Activated CD8-positive, alpha-beta memory T cell treated with anti-CD3 and anti-CD28 coated beads, Interleukin-2, amount 50 U/mL, for 1 hour (primary cell): ENCODE results near the gene TNS1.

ENCODE experiments used
- DNase-seq: peaks from one replicate; pipeline ENCODE4 v3.0.0-alpha.2; 2020; ENCODE audit errors: extremely low read depth

The TNS1 gene

DNA sequence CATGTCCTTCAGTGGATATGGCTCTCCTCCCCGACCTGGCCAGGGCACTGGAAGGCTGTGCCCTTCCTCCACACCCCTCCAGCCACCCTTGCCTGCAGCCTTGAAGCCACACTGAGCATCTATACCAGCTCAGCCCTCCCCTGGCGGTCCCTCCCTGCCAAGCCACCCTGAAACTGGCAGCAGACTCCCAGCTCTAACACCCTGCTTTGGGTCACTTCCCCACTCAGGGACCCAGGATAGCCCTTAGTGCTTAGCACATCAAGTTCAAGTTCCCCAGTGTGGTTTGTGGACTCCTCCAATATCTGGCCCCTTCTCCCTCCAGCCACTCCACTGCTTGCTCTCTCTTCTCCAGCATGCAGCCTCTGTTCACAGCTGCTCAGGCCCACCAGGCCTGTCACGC lies 89.4 kb downstream of the TNS1 start:
- no peak for DNase-seq

DNA sequence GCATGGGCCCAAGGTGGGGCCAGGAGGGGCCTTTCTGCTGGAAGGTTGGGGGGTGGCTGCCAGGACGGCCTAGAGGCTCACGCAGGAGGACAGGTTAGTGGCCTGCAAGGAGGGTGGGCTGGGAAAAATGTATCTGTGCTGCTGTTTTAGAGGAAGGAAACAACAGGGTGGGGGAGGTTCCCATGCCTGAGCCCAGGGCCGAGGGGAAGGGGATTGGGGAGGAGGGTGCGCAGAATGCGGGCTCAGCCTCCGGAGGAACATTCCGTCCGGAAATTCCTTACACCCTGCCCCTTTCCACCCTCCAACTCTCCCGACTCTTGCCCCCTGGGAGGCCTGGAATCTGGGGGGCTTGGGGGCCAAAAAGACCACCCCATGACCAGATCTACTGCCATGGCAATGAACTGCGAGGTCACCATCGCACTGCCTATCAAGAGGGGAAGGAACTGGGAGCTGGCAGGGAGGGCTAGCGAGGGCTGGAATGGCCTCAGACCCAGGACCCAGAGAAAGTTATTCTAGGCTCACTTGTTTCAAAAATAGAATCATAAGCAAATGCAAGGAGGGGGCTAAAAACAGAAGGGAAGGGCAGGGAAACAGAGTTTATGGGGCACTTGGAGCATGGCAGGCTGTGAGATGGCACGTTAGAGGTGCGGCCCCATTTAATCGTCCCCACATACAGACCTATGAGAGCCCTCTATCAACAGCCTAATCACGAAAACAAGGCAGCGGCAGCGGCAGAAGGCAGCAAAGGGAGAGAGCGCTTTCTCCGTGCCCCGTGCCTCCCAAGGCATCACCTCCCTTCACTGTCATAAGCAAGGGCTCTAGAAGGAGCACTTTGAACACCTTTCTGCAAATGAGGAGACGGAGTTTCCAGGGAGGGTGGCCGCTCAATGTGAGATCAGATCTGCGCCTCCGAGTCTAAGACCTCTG lies 90.4 kb downstream of the TNS1 start:
- no peak for DNase-seq

DNA sequence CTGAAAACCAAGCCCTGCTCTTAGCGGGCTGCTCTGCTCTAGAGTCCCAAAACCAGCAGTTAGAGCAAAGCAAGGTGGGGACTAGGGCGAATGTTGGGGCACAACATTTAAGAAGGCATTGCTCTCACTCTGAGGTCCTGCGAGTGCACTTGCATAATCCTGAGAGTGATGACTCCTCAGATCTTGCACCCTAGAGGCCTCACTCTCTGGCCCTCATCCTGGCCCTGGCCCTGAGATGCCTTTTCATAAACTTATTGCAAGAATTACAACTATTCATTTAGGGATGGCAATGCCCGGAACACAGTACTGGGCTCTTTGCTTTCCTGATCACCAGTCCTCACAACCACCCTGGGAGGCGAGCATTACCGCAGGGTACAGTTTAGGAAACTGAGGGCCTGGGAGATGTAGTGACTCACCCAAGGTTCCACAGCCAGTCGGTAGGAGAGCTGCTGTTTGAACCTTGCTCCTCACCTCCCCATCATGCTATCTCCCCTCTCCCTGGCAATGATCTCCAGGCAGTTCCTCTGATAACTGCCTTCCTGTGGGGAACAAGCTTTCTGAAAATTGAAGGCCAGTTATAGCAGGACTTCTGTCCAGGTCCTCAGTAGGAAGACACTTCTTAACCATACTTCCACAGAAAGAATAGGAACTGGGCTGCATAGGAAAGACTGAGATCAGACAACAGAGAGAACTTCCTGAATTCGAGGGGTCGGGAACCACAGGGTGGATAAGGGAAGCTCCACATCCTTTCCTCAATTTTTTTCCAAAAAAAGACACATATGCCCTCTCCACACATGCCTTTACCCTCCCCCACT lies 91.3 kb downstream of the TNS1 start:
- DNase-seq = no peak

DNA sequence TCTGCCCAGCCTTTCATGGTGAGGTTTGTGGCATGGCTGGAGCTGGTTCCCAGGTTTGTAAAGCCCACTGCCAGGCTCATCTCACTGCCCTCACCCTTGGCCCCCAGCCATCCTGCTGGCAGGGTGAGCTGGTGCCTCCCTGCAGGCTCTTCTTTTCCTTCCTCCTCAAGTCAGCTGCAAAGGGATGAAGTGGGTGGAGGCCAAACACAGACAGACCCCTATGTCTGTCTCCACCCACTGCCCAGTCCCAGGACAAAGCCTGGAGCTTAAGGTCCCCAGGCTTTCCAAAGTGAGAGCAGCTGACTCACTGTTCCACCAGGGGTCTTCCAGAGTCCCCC lies 92.0 kb downstream of the TNS1 start:
- DNase-seq = no peak

DNA sequence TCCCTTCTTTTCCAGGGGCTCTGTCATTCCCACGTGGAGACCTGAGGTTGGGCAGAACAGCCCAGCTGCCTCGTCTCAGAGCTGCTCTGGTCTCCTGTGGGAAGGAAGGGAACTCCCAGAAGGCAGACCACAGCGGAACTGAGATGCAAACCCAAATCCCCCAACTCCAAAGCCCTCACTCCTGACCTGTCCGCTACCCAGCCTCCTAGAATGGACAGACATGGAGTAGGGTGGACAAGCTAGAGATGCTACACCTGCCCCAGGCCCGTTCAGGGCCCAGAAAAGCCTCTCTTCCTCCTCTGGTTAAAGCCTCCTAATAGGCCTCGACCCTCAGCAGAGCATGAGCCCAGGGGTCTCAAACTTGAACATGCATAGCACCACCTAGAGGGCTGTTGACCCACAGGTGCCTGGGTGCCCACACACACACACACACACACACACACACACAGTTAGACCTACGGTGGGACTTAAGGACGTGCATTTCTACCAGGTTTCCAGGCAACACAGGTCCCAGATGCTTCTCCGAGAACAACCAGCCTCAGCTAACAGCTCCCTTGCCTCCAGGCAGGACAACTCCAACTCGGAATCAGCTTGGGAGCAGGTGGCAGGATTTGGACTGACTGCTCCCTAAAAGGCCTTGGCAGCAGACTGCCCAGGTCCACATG lies 93.5 kb downstream of the TNS1 start:
- no peak for DNase-seq

DNA sequence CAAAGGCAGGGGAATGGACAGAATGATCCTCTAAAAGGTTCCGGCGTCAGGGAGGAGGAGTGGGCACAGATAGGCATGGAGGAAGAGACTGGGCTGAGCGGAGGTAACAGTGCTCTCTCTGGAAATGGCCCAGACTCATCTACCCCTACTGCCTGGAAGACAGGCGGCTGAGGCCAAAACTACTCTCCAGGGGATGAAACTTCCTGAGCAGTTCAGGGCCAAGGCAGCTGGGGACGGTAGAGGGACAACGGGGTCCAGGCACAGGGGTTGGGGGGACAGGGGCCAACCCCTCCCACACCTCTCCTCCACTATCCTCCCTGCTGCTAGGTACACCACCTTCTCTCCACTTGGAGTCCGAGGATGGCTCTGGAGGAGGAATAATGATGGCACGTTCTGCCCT lies 94.3 kb downstream of the TNS1 start:
- no peak for DNase-seq

DNA sequence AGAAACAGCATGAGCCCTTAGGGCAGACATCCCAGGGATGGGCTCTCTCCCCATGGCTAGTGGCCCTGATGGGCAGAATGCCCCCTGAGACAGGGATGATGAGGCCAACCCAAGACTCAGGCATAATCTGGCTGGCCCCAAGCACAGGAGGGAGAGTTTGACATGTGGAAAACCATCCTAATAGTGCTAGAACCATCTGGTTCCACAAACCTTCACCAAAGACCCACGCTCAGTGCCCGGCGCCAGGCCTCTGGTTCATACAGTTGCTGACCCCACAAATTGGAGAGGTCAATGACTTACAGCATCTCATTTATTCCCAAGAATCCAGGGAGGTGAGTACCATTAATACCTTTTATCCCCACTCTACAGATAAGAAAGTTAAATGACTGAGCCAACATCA lies 95.5 kb downstream of the TNS1 start:
- no peak for DNase-seq

DNA sequence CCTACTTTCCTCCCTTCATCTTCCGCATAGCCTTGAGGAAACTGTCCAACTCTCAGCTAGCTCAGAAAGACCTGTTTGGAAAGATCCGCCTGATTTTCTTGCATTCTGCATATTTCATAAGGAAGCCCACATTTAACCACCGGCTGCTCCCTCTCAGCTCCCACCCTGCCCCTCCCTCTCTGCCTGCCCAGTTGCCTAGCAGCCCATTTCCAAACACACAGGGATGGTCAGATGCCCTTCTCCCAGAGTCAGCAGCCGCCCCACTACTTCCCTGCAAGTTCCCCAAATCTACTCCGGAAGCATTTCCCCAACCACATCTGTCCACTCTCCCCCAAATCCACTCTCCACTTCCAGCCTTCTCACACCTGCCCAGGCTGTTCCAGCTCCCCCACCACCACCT lies 96.0 kb downstream of the TNS1 start:
- no peak for DNase-seq

DNA sequence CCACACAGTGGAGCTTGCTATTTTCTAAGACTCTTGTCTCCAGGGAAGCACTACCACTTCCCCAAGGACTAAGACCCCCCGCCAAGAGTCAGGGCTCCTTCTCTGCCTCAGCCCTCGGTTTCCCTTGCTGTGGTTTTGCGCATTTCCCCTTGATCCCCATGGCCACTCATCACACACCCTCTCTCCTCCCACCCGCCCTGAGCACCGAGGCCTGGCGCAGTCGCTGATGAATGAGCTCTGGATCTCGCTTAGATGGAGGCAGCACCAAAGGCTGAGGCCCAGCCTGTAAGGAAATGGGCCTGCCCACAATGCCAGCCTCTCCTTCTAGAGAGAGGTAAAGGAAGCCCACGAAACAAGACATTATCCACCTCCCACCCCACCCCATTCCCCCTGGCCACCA lies 96.9 kb downstream of the TNS1 start:
- no peak for DNase-seq

DNA sequence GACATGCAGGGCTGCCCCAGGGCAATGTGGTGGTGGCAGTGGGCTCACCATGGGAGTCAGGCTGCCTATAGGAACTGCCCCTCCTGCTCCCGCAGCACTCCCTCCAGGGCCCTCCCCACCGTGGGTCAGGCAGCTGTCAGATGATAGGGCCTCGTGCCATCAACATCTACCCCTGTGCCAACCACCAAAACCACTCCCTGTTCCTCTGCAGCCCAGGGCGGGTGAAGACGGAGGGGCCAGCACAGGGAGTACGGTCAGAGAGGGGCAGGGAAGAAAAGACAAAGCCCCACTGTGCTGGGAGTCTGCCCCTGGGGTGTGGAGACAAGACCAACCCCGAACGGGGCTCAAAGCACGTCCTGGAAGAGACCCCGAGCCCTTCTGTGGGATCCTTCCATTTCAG lies 97.4 kb downstream of the TNS1 start:
- DNase-seq = no peak

DNA sequence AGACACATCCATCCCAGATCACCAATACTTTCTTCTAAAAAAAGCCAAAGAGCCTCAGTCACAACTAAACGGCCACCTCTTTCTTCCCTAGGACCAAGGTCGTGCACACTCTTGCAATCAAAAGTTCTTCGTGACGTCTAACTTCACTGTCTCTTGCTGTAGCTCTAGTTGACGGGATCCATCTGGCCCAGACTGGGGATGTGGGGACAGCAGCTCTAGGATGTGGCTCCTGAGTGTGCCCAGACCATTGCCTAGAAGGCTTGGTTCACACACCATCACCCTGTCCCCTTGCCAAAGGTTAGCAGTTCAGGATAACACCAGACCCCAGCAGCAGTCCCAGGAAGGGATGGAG lies 98.2 kb downstream of the TNS1 start:
- DNase-seq = no peak

DNA sequence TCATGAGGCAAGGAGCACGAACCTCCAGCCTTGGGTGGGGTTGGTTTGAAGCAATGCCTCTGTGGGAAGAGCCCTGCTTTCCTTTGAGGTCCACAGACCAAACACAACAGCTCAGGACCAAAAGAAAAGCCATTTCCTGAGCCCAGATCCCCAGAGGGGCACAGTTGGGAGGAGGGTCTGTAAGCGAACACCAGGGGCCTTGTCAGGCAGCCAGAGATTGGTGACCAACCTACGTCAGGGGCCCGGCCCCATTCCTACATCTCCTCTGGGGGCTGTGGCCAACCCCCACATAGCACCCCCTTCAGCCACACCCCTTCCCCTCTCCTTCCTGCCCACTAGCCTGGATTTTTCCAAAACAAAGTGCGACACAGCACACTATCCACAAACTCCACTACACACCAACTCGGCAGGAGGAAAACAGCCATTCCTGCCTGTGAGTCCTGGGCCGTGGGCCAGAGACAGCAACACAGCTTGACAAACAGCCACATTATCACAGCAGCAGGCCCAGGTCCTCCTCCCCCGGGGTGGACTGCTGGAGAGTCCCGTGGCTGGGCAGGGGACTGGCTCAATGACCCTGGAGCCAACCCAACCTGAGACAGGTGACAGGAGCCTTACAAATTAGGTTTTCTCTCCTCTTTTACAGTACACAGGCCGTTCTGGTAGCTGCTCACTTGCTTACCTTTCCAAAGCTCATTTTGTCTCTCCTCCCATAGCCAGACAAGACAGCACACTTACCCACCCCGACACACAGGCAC lies 98.8 kb downstream of the TNS1 start:
- no peak for DNase-seq

DNA sequence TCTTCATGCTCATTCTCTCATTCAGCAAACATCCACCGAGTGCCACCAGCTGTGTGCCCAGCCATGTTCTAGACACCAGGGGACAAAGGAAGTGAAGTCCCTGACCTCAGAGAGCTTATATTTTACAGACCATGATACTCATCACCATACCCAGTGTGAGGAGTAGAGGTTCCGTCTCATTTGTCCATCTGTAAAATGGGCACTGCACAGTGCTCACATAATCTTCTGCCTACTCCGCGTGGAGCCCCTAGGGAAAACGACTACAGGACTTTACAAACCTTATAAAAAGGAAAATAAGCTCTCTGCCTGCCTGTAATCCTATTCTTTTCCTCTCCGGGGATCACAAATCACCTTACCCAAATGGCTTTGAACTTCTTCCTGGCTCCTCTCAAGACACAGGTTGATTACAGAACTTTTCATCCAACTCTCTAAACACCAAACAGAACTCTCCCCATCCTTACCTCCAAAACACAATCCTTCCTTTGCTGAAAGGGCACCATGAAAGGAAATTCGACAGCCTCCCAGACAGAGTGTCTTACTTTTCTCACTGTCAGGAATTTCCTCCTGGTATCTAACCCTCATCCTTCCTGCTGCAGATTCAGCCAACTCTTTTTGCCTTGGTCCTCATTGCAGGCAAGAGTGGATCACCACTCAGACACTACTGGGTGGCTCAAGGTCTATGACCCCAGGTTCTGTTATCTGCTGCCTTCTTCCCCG lies 99.5 kb downstream of the TNS1 start:
- no peak for DNase-seq

DNA sequence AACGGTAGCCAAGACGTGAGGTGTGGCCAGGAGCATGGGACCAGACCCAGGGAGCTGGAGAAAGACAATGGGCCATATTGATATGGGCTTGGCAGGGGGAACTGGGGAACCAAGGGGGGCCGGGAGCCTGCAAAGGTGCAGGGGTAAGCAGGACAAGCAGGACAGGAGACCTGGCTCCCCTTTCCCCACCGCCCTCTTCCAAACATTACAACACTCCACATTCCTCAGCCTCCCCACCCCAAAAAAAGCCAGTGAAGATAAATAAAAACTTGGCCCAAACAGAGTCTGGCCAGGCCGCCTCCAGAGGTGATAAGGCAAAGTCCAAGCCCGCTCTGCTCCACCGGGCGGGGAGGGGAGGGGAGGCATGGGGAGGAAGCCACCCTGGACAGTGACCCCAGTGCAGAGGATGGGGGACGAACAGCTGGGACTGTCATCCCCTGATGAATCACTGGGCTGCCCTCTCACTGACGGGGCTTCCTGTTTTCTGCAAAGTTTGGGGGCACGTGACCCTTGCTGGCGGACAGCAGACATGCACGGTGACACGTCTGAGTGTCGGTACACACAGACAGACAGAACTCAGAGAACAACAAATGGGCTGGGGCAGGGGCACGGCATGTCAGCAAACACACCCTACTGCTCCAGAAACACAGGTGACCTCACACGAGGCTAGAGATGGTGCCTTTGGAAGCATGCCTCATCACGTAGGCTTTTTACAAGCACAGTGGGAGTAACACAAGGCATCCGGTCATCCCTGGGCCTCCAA lies 100.2 kb downstream of the TNS1 start:
- DNase-seq = no peak

DNA sequence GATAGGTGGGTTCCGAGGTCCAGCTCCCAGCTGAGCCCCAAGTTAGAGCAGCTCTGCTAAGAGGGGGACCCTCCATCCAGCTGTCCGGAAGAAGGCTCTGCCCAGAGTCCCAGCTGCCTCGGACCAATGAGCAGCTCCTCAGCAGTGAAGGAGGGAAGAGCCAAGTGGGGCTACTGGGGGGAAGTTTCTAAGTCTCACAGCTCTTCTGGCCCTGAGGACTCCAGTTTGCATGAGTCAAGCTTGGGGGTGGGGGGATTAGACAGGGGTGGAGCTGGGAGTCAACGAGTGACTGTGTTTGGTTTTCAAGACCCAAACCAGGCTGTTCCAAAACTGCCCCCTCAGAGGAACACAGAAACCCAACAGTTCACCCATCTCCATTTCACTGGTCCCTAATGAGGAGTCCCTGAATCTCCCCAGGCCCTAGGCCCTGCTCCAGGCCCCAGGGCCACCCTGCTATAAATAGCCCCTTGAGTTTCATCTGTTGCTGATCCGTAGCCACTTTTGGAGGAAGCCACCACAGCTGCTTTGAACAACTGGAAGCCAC lies 100.9 kb downstream of the TNS1 start:
- no peak for DNase-seq

DNA sequence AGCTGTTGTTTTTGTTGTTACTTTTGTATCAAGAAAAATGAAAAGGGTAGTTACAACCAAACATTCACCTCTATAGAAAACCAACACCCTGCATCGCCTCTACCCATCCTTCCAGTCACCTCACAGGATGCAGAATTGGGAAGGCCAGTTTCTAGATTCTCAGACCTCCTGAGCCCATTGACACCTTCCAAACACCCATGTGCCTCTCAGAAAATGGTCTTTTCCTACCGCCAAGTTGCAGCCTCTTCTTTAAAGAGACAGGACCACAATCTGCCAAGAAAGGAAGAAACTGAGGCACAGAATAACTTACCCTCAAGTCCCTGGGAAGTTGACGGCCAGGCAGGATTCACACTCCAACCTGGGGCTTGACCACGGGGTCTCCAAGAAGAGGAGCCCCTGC lies 101.4 kb downstream of the TNS1 start:
- no peak for DNase-seq

DNA sequence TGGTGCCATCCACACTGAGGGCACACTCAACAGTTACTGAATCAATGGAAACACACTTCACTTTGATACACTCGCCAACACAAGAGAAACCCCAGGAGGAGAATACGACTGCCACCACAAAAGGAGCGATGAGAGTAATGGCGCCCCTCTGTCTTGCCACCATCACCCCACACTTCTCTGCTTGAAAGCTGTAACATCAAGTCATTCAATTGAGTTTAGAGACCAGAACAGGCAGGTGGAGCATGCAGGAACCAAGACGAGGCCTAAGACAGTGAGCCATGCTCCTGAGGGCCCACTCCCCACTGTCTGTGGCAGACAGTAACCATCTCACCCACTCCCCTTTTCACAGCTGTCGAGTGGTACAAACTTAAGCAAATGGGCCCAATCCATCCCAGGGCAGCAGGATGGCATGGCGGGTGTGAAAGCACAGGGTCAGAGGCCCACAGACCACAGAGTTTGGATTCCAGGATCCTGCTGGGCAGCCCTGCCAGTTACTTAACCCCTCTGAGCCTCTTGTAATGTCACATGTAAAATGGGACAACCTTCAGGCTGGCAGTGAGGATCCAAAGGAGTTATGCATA lies 101.9 kb downstream of the TNS1 start:
- DNase-seq = no peak

DNA sequence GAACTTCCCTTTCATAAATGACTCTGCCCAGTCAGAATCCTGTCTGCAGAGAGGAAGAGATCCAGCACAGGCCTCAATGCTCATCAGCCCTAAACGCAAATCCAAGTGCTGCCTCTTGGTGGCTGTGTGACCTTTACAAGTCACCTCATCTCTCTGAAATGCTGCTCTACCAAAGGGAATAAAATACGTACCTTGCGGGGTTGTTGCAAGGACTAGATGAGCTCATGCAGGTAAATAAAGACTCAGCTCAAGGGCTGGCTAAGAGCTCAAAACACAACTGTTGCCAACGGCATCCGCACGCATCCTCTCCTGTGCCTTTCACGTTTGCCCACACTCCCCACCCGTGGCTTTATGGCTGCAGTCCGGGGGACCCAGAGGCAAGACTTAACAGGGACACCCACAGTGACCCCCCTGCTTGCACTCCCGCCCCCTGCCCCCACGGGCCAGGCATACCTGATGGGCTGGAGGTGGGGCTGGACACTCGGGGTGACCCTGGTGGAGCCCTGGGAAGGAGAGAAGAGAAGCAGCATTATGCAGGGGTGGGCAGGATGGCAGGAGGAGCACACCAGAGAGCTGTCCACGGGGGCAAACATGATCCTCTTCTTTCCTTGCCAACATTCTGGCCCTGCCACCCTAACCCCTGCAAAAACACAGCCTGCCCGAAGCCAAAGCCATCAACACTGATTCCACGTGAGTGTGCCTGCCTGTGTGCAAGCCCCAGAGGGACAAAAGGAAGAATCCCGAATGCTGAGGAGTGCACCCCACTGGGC lies 102.6 kb downstream of the TNS1 start:
- no peak for DNase-seq
